ENCODE data around the gene LRRC49. TPM values are rescaled to one million over a fixed set of nuclear protein-coding genes. Genes with fewer than 3 reads are reported as not detected.

The LRRC49 gene
- total RNA-seq, 1 experiment from 2014 or later = 8.3 TPM

DNA sequence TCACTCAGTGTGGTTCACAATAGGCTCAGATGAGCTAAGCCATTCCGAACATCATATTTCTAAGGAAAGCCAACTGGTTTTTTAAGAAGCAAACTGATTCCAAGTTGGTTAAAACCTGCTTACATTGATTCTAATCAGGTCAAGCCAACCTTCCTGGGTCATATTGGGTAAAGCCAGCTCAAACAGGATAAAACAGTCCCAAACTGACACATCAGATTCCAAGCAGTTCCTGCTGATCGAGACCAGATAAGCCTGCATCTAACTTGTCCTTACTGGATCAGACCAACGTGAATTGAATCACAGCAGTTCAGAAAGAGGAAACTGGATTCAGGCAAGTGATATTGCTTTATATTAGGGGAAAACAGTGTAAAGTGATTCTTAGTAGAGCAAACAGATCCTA is 204.1 kb downstream of the LRRC49 start:
- Histone ChIP-seq H3K23ac (ENCODE audit: insufficient read length, low read depth, low read length) (no peak overlapping the region), H4K8ac (replicated peaks; ENCODE audit: insufficient read length, low read depth, low read length) (no peak overlapping the region), H3K4me1 (ENCODE audit: insufficient read depth, low read length) (no peaks in the 10 kb centered on the region), H4K5ac (ENCODE audit: insufficient read length, low read depth, low read length) (no peak overlapping the region), H3T11ph (ENCODE audit: low read length) (no peak overlapping the region), H4K91ac (ENCODE audit: insufficient read length, low read depth, low read length) (no peak overlapping the region), H2BK20ac (ENCODE audit: low read depth, low read length, poor library complexity, severe bottlenecking) (no peak overlapping the region), H3K4ac (ENCODE audit: low read depth, low read length) (no peak overlapping the region), H3K79me2 (ENCODE audit: insufficient read depth, low read length) (no peaks in the 10 kb centered on the region), H3K9ac (ENCODE audit: extremely low read depth, insufficient read length, low read length) (no peak overlapping the region), H3K18ac (ENCODE audit: insufficient read length, low read depth, low read length) (no peak overlapping the region), H2AFZ (ENCODE audit: low read length) (no peak overlapping the region), H3K9me3 (ENCODE audit: control insufficient read depth, low read depth, low read length) (no peaks in the 10 kb centered on the region), H2AK5ac (ENCODE audit: insufficient read length, low read length) (no peak overlapping the region), H3K79me1 (ENCODE audit: insufficient read depth, low read depth, low read length, poor library complexity, severe bottlenecking) (no peaks in the 10 kb centered on the region), H3K23me2 (ENCODE audit: insufficient read length, low read depth, low read length, poor library complexity, severe bottlenecking) (no peaks in the 10 kb centered on the region), H3K27me3 (ENCODE audit: insufficient read depth, low read length) (no peaks in the 10 kb centered on the region), H3K56ac (ENCODE audit: insufficient read length, low read depth, low read length) (no peak overlapping the region), H2BK12ac (ENCODE audit: insufficient read length, low read depth, low read length) (no peak overlapping the region), H3K14ac (ENCODE audit: insufficient read depth, low read length) (no peak overlapping the region), H3K27ac (ENCODE audit: insufficient read length, low read depth, low read length) (no peak overlapping the region), H4K20me1 (ENCODE audit: control insufficient read depth, insufficient read depth, insufficient read length) (no peaks in the 10 kb centered on the region), H2BK120ac (ENCODE audit: low read depth, low read length, poor library complexity, severe bottlenecking) (no peak overlapping the region), H2BK5ac (ENCODE audit: insufficient read length, low read length) (no peak overlapping the region), H3K4me2 (ENCODE audit: insufficient read depth, insufficient read length, low read length) (no peak overlapping the region), H2BK15ac (ENCODE audit: low read depth, low read length) (no peak overlapping the region)
- peak; percentile 1 for DNase-seq
- Mint-ChIP-seq H3K9me3 (no peaks in the 10 kb centered on the region), H3K4me1 (no peaks in the 10 kb centered on the region; a peak in 1 of 4 replicates), H3K36me3 (ENCODE audit: insufficient read depth in 1 of 3, low read depth in 3 of 3) (no peaks in the 10 kb centered on the region), H3K4me3 (no peak overlapping the region), H3K27me3 (ENCODE audit: low read depth) (peaks cover 22% of the 10 kb centered on the region), H3K27ac (no peak overlapping the region)
- TF ChIP-seq, protein P1, sequence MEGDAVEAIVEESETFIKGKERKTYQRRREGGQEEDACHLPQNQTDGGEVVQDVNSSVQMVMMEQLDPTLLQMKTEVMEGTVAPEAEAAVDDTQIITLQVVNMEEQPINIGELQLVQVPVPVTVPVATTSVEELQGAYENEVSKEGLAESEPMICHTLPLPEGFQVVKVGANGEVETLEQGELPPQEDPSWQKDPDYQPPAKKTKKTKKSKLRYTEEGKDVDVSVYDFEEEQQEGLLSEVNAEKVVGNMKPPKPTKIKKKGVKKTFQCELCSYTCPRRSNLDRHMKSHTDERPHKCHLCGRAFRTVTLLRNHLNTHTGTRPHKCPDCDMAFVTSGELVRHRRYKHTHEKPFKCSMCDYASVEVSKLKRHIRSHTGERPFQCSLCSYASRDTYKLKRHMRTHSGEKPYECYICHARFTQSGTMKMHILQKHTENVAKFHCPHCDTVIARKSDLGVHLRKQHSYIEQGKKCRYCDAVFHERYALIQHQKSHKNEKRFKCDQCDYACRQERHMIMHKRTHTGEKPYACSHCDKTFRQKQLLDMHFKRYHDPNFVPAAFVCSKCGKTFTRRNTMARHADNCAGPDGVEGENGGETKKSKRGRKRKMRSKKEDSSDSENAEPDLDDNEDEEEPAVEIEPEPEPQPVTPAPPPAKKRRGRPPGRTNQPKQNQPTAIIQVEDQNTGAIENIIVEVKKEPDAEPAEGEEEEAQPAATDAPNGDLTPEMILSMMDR (conservative IDR thresholded peaks at IDR 0.05) = no peak
- WGBS (ENCODE audit: extremely low coverage, insufficient read length, low lambda C conversion rate) = no CpG with 5 or more reads among the region's 3 CpGs
